A549 (cell line): Measurements from ENCODE around the gene PTPN1. TPM values are rescaled to one million over a fixed set of nuclear protein-coding genes. Genes with fewer than 3 reads are reported as not detected.
"Not testable (repeated sequence)": the region's sequence is repeated elsewhere in the genome, so short reads cannot be mapped to it uniquely, and the experiment has no call there.

Experiments used
- ATAC-seq, 2 experiments: fragments of 200-7000 bp in 1 of 2; fragments of >200 bp in 1 of 2; cut with Nextera tagmentation in 1 of 2; cut with Tn5 transposase in 1 of 2; 3 replicates each; pipeline versions ENCODE4 v1.8.0 to v1.9.1; 2018 to 2020; ENCODE audit warnings: mild to moderate bottlenecking in 1 of 2, moderate library complexity in 1 of 2
- CTCF ChIA-PET: fragments of 300-600 bp; sonication (Branson Sonifier 250); formaldehyde crosslinking; extraction: SDS; loops from one replicate; lab custom pipeline; 2021; ENCODE audit warnings: antibody characterized with exemption, inconsistent platforms; lab: Yijun Ruan, JAX
- POLR2A ChIA-PET: fragments of 350-600 bp; formaldehyde crosslinking; extraction: SDS; loops from one replicate; lab custom pipeline; 2021; ENCODE audit warnings: antibody characterized with exemption, inconsistent platforms; lab: Yijun Ruan, JAX
- DNase-seq, 2 experiments: peaks; one replicate each; pipeline versions ENCODE4 v3.0.0 to v3.0.0-alpha.2; 2011 to 2016; ENCODE audit warnings: low read depth in 1 of 2, low spot score in 1 of 2
- FAIRE-seq: peaks from 2 replicates; lab custom pipeline; 2011; peaks lifted over from hg19 to GRCh38; lab: Jason Lieb, UNC
- H3K27ac ChIP-seq, 2 experiments: fragments of >200 bp; sonication (Bioruptor Twin); formaldehyde crosslinking; 3 replicates each; pipeline ENCODE4 v1.5.1; 2016 to 2017
- H3K4me1 ChIP-seq: fragments of >200 bp; sonication (Bioruptor Twin); formaldehyde crosslinking; 3 replicates; pipeline ENCODE4 v1.6.1; 2016
- H3K4me2 ChIP-seq: fragments of >200 bp; sonication (Bioruptor Twin); formaldehyde crosslinking; 3 replicates; pipeline ENCODE4 v1.6.1; 2016
- H3K4me3 ChIP-seq: fragments of >200 bp; sonication (Bioruptor Twin); formaldehyde crosslinking; 3 replicates; pipeline ENCODE4 v1.5.1; 2016
- H3K9me3 ChIP-seq: fragments of >200 bp; sonication (Bioruptor Twin); formaldehyde crosslinking; 3 replicates; pipeline ENCODE4 v1.6.1; 2016
- CEBPB ChIP-seq, 2 experiments: fragments of >200 bp in 1 of 2; sonication (Bioruptor Twin) in 1 of 2; formaldehyde crosslinking in 1 of 2; IDR thresholded peaks; 2 replicates each; pipeline ENCODE4 v1.6.1; 2012 to 2016
- E2F6 ChIP-seq: IDR thresholded peaks from 2 replicates; pipeline ENCODE4 v1.6.1; 2012; ENCODE audit warnings: low read depth, borderline replicate concordance
- FOSL2 ChIP-seq, 2 experiments: fragments of 450-650 bp in 1 of 2; fragments of >200 bp in 1 of 2; sonication (Bioruptor Twin) in 1 of 2; formaldehyde crosslinking; IDR thresholded peaks; 2 replicates each; pipeline versions ENCODE4 v1.5.0 to v1.6.1; 2016 to 2020; ENCODE audit warnings: mild to moderate bottlenecking in 1 of 2, moderate library complexity in 1 of 2
- HOXA7 ChIP-seq: fragments of 250-450 bp; sonication (Bioruptor Pico); IDR thresholded peaks from 2 replicates; pipeline ENCODE4 v1.5.0; 2020; ENCODE audit warnings: mild to moderate bottlenecking, moderate library complexity
- JUNB ChIP-seq: fragments of >200 bp; sonication (Bioruptor Twin); formaldehyde crosslinking; IDR thresholded peaks from 2 replicates; pipeline ENCODE4 v1.6.1; 2016
- PHF8 ChIP-seq: fragments of 200-600 bp; sonication (generic); IDR thresholded peaks from 2 replicates; pipeline ENCODE4 v1.6.1; 2016; ENCODE audit warnings: low read depth, mild to moderate bottlenecking, antibody characterized with exemption, moderate library complexity, borderline replicate concordance
- RARB ChIP-seq: fragments of 250-450 bp; sonication (Bioruptor Pico); IDR thresholded peaks from 2 replicates; pipeline ENCODE4 v1.8.0; 2021; ENCODE audit warnings: mild to moderate bottlenecking, moderate library complexity
- RNF2 ChIP-seq: fragments of 200-600 bp; sonication (generic); IDR thresholded peaks from 2 replicates; pipeline ENCODE4 v1.6.1; 2016; ENCODE audit warnings: low read depth, mild to moderate bottlenecking, antibody characterized with exemption, moderate library complexity, borderline replicate concordance
- WGBS: methylation state at CpG from one replicate; pipeline ENCODE4 v1.1.6; 2017; ENCODE audit errors: missing lambda C conversion rate; 5-methylcytosine and 5-hydroxymethylcytosine counted together
- polyA plus RNA-seq, 4 experiments: library from polyadenylated mRNA; depleted of rRNA in 3 of 4; stranded (reverse); fragments of >200 nt; fragmentation: RNase III in 1 of 4; extraction: RNeasy Plus Mini Kit Qiagen cat#74134 plus additional on column Dnase treatment in 1 of 4; gene quantifications; 2 replicates in 3 of 4; 3 replicates in 1 of 4; pipeline ENCODE4 v1.2.3, GENCODE V29; 2011 to 2017
- TF ChIP-seq, protein P1 (sequence below): fragments of >200 bp; sonication (Bioruptor Twin); formaldehyde crosslinking; IDR thresholded peaks from 3 replicates; pipeline ENCODE4 v1.5.1; 2016
- TF ChIP-seq, protein P2 (sequence below): fragments of 450-650 bp; IDR thresholded peaks from 2 replicates; pipeline ENCODE4 v1.6.1; 2014; ENCODE audit warnings: antibody characterized with exemption
- TF ChIP-seq, protein P3 (sequence below): IDR thresholded peaks from 2 replicates; pipeline ENCODE4 v1.6.1; 2012

PTPN1 gene
- polyA plus RNA-seq, 2 of the 4 experiments (the other 2 are of a cell fraction): 23.2 to 24.3 TPM

DNA sequence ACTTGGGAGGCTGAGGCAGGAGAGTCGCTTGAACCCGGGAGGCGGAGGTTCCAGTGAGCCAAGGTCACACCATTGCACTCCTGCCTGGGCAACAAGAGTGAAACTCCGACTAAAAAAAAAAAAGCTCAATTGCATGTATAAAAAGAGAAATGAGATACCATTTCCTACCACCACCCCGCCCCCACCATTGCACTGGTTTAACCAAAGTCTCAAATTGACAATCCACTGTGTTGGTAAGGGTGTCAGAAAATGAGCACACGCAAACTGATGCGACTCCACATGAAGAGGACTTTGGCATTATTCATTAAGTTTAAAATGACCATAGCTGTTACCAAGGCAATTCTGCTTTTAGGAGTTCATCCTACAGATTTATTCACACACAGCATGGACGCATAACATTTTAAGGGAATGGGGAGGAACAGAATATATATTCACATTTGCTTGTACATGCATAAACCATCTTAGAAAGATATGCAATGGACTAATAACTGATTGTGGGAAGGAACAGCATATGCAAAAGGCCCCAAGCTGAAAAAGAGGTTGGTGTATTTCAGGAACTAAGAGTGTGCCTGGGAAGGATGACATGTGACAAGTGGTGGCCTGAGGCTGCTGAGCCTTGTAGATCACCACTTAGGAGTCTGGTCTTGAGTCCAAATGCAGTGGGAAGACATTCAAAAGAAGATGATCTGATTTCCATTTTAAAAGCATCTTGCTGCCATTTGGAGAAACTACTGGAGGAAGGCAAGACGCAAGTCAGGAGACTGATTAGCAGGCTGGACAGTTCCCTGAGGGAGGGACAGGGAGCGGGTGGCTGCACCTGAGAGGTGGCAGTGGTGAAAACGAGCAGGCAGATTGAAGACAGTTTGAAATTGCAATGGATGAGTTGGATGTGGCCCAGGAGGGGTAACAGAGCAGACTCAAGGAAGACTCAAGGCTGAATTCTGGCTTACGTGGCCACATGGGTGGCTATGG is 37.2 kb upstream of the PTPN1 start:
- CTCF ChIA-PET: interaction anchor here (1.7 to 16.2 kb wide), 4 partner anchors 9 to 315 kb away, joined by 5 to 322 read pairs (median 79); partner anchors contain the start of gene CEBPB
- Histone ChIP-seq H3K4me1 (peaks cover 22% of the 10 kb centered on the region), H3K27ac (peak overlapping the region in 1 of 2 experiments; percentile 35; a peak in 2 of 6 replicates), H3K4me3 (no peak overlapping the region), H3K9me3 (no peaks in the 10 kb centered on the region), H3K4me2 (no peak overlapping the region)
- FAIRE-seq (no peak), DNase-seq (no peak), ATAC-seq (no peak)
- TF ChIP-seq RNF2 (no peak), PHF8 (no peak), RARB (CRISPR knock-in tag) (no peak)
- TF ChIP-seq, protein P1, sequence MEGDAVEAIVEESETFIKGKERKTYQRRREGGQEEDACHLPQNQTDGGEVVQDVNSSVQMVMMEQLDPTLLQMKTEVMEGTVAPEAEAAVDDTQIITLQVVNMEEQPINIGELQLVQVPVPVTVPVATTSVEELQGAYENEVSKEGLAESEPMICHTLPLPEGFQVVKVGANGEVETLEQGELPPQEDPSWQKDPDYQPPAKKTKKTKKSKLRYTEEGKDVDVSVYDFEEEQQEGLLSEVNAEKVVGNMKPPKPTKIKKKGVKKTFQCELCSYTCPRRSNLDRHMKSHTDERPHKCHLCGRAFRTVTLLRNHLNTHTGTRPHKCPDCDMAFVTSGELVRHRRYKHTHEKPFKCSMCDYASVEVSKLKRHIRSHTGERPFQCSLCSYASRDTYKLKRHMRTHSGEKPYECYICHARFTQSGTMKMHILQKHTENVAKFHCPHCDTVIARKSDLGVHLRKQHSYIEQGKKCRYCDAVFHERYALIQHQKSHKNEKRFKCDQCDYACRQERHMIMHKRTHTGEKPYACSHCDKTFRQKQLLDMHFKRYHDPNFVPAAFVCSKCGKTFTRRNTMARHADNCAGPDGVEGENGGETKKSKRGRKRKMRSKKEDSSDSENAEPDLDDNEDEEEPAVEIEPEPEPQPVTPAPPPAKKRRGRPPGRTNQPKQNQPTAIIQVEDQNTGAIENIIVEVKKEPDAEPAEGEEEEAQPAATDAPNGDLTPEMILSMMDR: no peak
- TF ChIP-seq, protein P2, sequence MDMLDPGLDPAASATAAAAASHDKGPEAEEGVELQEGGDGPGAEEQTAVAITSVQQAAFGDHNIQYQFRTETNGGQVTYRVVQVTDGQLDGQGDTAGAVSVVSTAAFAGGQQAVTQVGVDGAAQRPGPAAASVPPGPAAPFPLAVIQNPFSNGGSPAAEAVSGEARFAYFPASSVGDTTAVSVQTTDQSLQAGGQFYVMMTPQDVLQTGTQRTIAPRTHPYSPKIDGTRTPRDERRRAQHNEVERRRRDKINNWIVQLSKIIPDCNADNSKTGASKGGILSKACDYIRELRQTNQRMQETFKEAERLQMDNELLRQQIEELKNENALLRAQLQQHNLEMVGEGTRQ: no peak
- POLR2A ChIA-PET: interaction anchor here (0.6 kb wide), 1 partner anchor 446 kb away, joined by 3 read pairs; no protein-coding TSS in a partner anchor
- 86% methylated on average over 12 of the region's 12 CpGs for WGBS

DNA sequence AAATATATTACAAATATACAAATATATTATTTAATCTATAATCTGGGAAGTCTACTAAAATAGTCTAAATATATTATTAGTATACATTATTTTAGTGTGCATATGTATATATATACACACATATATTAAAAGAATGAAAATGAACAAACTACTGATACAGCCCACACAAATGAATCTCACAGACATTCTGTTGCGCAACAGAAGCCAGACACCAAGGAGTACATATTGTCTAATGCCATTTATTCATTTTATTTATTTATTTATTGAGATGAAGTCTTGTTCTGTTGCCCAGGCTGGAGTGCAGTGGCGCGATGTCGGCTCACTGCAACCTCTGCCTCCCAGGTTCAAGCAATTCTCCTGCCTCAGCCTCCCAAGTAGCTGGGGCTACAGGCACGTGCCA is 35.8 kb upstream of the PTPN1 start:
- CTCF ChIA-PET: interaction anchor here (0.9 to 16.2 kb wide), 5 partner anchors 10 to 289 kb away, joined by 3 to 322 read pairs (median 3); partner anchors contain the start of gene CEBPB
- ATAC-seq, H3K9me3 ChIP-seq, POLR2A ChIA-PET, DNase-seq, FAIRE-seq, H3K4me3 ChIP-seq, H3K27ac ChIP-seq, H3K4me2 ChIP-seq: not testable (repeated sequence)
- TF ChIP-seq CEBPB (IDR thresholded peaks at IDR 0.05): peak; percentile 85 to 95
- 95% methylated on average over 5 of the region's 5 CpGs for WGBS
- peaks cover 29% of the 10 kb centered on the region for H3K4me1 ChIP-seq

- peak overlapping the region; percentile 57 to 80 for H3K27ac ChIP-seq
- no peaks in the 10 kb centered on the region for H3K9me3 ChIP-seq
- ChIA-PET CTCF (interaction anchor here (0.6 to 16.2 kb wide), 6 partner anchors 11 to 290 kb away, joined by 3 to 322 read pairs (median 3); partner anchors contain the start of gene CEBPB), POLR2A (no interaction called here)
- ATAC-seq: peak in 1 of 2 experiments; percentile 42; a peak in 1 of 6 replicates
- no peak for FAIRE-seq
- H3K4me1 ChIP-seq: peaks cover 22% of the 10 kb centered on the region
- H3K4me2 ChIP-seq: peak overlapping the region; percentile 45
- TF ChIP-seq, protein P3, sequence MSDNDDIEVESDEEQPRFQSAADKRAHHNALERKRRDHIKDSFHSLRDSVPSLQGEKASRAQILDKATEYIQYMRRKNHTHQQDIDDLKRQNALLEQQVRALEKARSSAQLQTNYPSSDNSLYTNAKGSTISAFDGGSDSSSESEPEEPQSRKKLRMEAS: peak; percentile 86
- TF ChIP-seq E2F6 (peak; percentile 93), HOXA7 (CRISPR knock-in tag) (no peak), FOSL2 (IDR thresholded peaks at IDR 0.05) (no peak), FOSL2 (CRISPR knock-in tag; IDR thresholded peaks at IDR 0.05) (peak; percentile 20; the same call in 1 of the 2 replicates), JUNB (no peak)
- H3K4me3 ChIP-seq: no peak overlapping the region
- WGBS: 62% methylated on average over 14 of the region's 14 CpGs
- peak; percentile 46 to 62 for DNase-seq
Measured at GRCh38 chr20:50475681-50476292, 34.4 kb upstream of the PTPN1 start.
